ENCODE data around the gene COP1.

DNA sequence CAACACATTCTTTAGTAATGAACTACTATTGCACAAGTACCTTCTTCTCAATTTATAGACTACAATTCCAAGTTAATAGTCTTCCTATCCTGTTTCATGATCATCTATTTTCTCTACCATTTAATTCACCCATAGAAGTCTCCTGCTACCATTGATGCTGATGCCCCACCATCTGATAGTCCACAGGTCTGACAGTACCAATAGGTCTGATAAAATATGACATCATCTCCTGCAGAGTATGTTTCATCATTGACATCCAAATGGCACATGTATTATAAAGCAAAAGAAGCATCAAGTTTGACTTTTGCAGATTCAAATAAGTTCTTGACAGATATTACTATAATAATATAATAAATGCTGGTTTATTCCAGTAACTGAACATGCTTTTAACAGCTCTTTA is 5.5 kb downstream of the COP1 start:
- TF ChIP-seq ZNF562 (CRISPR knock-in tag; IDR thresholded peaks at IDR 0.05; ENCODE audit: borderline replicate concordance) (no peak), CTCF (CRISPR knock-in tag; IDR thresholded peaks at IDR 0.05) (no peak), POLR2A (IDR thresholded peaks at IDR 0.05; ENCODE audit: insufficient read depth in 1 of 2, low read depth in 2 of 2, low read length in 2 of 2) (no peak), HMGXB4 (CRISPR knock-in tag; IDR thresholded peaks at IDR 0.05; ENCODE audit: borderline replicate concordance in 1 of 2, low read depth in 1 of 2) (no peak), TCF7 (IDR thresholded peaks at IDR 0.05; ENCODE audit: low read depth) (no peak)
- TF ChIP-seq, protein P1, sequence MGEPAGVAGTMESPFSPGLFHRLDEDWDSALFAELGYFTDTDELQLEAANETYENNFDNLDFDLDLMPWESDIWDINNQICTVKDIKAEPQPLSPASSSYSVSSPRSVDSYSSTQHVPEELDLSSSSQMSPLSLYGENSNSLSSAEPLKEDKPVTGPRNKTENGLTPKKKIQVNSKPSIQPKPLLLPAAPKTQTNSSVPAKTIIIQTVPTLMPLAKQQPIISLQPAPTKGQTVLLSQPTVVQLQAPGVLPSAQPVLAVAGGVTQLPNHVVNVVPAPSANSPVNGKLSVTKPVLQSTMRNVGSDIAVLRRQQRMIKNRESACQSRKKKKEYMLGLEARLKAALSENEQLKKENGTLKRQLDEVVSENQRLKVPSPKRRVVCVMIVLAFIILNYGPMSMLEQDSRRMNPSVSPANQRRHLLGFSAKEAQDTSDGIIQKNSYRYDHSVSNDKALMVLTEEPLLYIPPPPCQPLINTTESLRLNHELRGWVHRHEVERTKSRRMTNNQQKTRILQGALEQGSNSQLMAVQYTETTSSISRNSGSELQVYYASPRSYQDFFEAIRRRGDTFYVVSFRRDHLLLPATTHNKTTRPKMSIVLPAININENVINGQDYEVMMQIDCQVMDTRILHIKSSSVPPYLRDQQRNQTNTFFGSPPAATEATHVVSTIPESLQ (CRISPR knock-in tag; conservative IDR thresholded peaks at IDR 0.05) = no peak

All from HepG2 (cell line).